Germinal center (tissue), 1 donor: Measurements from ENCODE around the gene POPDC2.
"Not testable (repeated sequence)": the region's sequence is repeated elsewhere in the genome, so short reads cannot be mapped to it uniquely, and the experiment has no call there.

Source experiments
- DNase-seq: peaks from one replicate; pipeline ENCODE4 v3.0.0; 2012; ENCODE audit warnings: mixed read lengths, low spot score

The POPDC2 gene

GRCh38 chr3:119613201-119613600 is 47.2 kb downstream of the POPDC2 start:
- no peak for DNase-seq

GRCh38 chr3:119611664-119612063 is 48.7 kb downstream of the POPDC2 start:
- no peak for DNase-seq

DNA sequence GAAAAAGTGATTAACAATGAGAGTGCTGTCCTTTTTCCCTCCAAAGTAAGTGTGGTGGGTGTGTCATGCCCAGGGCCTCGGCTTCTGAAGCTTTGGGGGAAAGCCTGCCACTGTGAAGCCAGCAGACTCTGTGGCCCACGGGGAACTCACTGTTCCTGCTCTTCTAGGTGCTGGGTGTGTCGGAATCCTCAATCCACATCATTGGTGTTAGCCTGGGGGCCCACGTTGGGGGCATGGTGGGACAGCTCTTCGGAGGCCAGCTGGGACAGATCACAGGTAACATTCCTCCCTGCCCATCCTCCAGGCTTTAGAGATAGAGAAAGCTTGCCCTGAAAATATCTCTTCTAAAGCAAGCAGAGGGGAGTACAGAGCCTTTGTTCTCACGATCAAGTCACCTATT is 51.1 kb downstream of the POPDC2 start:
- DNase-seq = no peak

DNA sequence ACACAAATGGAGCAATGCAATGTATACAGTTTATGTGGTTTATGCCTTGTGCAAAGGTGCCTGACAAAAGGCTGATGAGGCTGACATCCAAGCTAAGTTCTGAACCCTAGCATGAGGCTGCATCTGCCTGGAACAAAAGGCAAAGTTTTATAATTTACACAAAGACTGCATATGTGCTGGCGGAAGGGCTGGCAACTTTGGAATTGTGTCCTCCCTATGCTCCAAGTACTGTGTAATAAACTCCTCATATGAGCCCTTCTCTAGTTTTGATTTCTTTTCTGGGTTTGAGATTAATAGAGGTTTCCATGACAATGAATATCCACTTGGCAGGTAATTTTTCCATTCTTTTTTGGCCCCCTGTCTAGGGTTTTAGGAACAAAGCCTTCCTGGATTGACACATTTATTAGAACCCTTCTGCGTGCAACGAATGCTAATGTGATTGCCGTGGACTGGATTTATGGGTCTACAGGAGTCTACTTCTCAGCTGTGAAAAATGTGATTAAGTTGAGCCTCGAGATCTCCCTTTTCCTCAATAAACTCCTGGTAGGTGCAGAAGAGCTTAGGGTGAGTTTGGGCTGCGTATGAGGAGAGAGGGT is 51.9 kb downstream of the POPDC2 start:
- DNase-seq = no peak

GRCh38 chr3:119604878-119605277 is 55.5 kb downstream of the POPDC2 start:
- no peak for DNase-seq

- no peak for DNase-seq
Observed at GRCh38 chr3:119602676-119603075, 57.7 kb downstream of the POPDC2 start.

DNA sequence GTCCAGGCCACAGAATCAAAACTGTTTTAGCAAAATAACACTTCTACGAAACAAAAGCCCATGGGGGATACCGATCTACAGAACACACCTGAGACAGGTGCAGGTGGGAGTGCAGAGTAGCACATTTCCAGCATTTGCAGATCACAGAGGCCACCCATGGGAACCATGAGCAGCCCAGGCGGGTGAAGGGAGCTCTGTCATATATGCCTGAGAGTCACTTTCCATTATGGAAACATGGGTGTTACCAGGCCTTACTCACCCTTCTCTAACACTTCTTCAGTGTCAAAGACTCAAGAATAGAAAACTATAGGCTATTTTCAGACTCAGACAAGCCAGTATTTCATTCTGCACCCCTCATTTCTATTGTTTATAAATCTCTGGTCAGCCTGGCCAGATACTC is 59.2 kb downstream of the POPDC2 start:
- DNase-seq = no peak

- peak; percentile 79 for DNase-seq
Observed at GRCh38 chr3:119600732-119601131, 59.7 kb downstream of the POPDC2 start.

GRCh38 chr3:119599558-119600174 is 60.7 kb downstream of the POPDC2 start:
- DNase-seq = no peak

GRCh38 chr3:119598410-119599098 is 61.8 kb downstream of the POPDC2 start:
- DNase-seq = no peak

GRCh38 chr3:119597548-119598288 is 62.7 kb downstream of the POPDC2 start, which contains the start of gene PLA1A:
Gene PLA1A (plus strand): TSS chr3:119597885. CDS start chr3:119597914, 29 bp downstream.
- DNase-seq = no peak

DNA sequence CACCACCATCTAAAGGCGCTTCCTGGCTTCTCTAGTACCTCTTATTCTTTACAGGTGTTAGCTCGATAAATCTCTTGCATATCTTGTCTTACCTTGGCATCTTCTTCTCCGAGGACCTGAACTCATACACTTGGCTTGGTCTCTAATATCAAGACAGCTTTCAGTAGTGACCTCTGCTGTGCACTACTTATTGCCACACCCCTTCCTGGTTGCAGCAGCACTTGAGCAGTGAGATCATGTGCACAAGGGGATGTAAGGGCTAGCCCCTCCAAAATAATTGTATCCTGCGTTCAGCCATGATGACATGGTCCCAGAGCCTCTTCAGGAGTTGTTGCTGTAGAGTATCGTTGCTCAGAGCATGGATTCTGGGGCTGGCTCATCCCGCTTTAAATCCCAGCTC is 64.0 kb downstream of the POPDC2 start:
- DNase-seq = no peak

DNA sequence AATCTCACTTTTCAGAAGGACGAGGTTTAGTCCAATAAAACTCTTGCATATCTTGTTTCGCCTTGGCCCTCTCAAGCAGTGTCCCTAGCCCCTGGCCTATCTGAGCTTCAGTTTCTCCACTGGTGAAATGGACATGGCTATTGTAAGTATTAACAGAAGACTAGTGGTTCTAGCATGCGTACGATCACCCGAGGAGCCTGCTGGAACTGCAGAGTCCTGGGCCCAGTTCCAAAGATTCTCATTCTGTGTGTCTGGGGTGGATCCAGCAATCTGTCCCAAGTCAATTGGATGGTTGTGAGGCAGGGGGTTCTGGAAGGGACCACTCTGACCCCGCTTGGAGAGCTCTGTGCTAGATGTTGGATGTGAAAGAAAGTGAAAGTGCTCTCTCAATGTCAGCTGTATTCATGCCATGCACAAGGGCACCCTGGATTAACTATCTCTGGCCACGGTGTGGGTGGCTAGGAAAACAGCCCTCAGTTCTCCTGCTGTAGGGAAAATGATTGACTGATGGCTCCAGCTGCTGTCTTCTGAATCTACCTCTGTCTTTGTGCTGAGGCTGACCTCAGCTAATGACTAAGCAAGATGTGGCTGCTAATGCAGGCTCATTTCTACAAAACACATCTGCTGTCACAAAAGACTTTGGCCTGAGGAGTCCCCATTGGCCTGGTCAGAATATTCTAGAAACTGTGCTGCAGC is 64.6 kb downstream of the POPDC2 start:
- DNase-seq = no peak

- not testable (repeated sequence) for DNase-seq
Observed at GRCh38 chr3:119594929-119595328, 65.5 kb downstream of the POPDC2 start.

GRCh38 chr3:119594066-119594465 is 66.3 kb downstream of the POPDC2 start:
- DNase-seq = no peak

DNA sequence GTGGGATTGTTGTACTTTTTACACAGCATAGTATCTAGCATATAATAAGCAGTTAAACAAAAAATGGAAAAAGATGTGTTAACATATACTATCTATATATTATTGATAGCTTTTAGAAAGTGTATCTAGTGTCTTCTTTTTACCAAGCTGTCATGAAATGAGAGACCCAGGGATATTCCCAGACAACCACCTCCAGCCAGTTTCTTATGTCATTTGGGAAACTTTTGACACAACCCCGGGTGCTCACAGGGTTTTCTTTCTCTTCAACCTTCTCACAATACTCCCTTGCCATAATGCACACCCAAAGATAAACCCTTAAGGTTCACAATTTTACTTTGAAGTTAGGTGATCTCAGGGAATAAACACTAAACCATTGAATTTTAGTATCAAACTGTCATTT is 67.5 kb downstream of the POPDC2 start:
- DNase-seq = no peak
